Esophagus muscularis mucosa (tissue), 4 donors: ENCODE measurements around the gene OR52B6. TPM values are rescaled to one million over a fixed set of nuclear protein-coding genes. Genes with fewer than 3 reads are reported as not detected.
"Not testable (repeated sequence)": the region's sequence is repeated elsewhere in the genome, so short reads cannot be mapped to it uniquely, and the experiment has no call there.

Source experiments
- DNase-seq: peaks from one replicate; pipeline ENCODE4 v3.0.0-alpha.2; 2017; ENCODE audit errors: extremely low spot score
- H3K27ac ChIP-seq, 4 donors: fragments of 200-600 bp; sonication (generic); replicated peaks in 1 of 4; 1 replicate in 3 of 4; 2 replicates in 1 of 4; pipeline ENCODE4 v1.5.1; 2016 to 2019; ENCODE audit warnings: mild to moderate bottlenecking in 1 of 4
- H3K27me3 ChIP-seq, 4 donors: fragments of 200-600 bp; sonication (generic); one replicate each; pipeline versions ENCODE4 v1.5.1 to v1.6.0; 2016 to 2019
- H3K36me3 ChIP-seq, 4 donors: fragments of 200-600 bp; sonication (generic); one replicate each; pipeline ENCODE4 v1.5.1; 2016 to 2019
- H3K4me1 ChIP-seq, 4 donors: fragments of 200-600 bp; sonication (generic); one replicate each; pipeline ENCODE4 v1.5.1; 2016 to 2019
- H3K4me3 ChIP-seq, 4 donors: fragments of 200-600 bp; sonication (generic); 1 replicate in 2 of 4; 2 replicates in 2 of 4; pipeline ENCODE4 v1.5.1; 2016 to 2019; ENCODE audit warnings: mild to moderate bottlenecking in 4 of 4, moderate library complexity in 1 of 4
- H3K9me3 ChIP-seq, 4 donors: fragments of 200-600 bp; sonication (generic); 1 replicate in 3 of 4; 2 replicates in 1 of 4; pipeline ENCODE4 v1.5.1; 2016 to 2019
- EP300 ChIP-seq: sonication (generic); formaldehyde crosslinking; IDR thresholded peaks from one replicate; pipeline ENCODE4 v1.6.1; 2017; ENCODE audit warnings: antibody characterized with exemption
- POLR2A ChIP-seq: fragments of 450-650 bp; IDR thresholded peaks from one replicate; pipeline ENCODE4 v1.6.1; 2017; ENCODE audit warnings: antibody characterized with exemption, moderate library complexity, mild to moderate bottlenecking, low read depth
- POLR2AphosphoS5 ChIP-seq, 2 donors: sonication (generic); formaldehyde crosslinking; IDR thresholded peaks; one replicate each; pipeline ENCODE4 v1.6.1; 2017; ENCODE audit warnings: antibody characterized with exemption in 2 of 2
- WGBS: methylation state at CpG from one replicate; pipeline ENCODE4 v1.1.5; 2018; 5-methylcytosine and 5-hydroxymethylcytosine counted together
- intact Hi-C: fragments of 100-400 bp; cut with DNase I; formaldehyde crosslinking; loops from one replicate; pipeline ENCODE4 v1.15.1; 2023
- total RNA-seq, 4 donors: library from RNA; depleted of rRNA; stranded (reverse); fragments of >200 nt; gene quantifications; one replicate each; pipeline versions ENCODE4 v1.1.0 to v1.2.1, GENCODE V29; 2016
- TF ChIP-seq, protein P1 (sequence below), 3 experiments: fragments of 200-600 bp in 2 of 3; fragments of 450-650 bp in 1 of 3; sonication (generic) in 2 of 3; IDR thresholded peaks; one replicate each; pipeline ENCODE4 v1.5.1; 2017 to 2019; ENCODE audit warnings: antibody characterized with exemption in 3 of 3, mild to moderate bottlenecking in 2 of 3, moderate library complexity in 1 of 3

The OR52B6 gene
- total RNA-seq, 4 donors from 2014 or later: not detected

DNA sequence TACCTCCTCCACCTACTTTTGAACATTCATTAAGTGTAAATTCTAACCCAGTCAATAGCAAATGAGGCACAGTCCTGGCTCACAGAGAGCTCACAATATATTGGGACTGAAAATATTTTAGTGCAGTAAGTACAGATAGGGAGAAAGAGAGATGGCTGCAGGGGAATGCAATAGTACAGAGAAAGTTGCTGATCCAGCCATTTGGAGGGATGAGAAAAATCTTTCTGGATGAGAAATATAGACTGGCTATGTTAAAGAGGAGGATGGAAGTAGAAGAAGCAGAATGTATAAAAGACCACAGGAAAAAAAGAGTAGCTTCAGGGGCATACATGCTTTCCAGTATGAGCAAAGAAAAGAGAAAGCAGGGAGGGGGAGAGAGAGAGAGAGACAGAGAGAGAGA lies 3.6 kb upstream of the OR52B6 start:
- TF ChIP-seq POLR2A (no peak), EP300 (no peak), POLR2AphosphoS5 (IDR thresholded peaks at IDR 0.05) (no peak)
- TF ChIP-seq, protein P1, sequence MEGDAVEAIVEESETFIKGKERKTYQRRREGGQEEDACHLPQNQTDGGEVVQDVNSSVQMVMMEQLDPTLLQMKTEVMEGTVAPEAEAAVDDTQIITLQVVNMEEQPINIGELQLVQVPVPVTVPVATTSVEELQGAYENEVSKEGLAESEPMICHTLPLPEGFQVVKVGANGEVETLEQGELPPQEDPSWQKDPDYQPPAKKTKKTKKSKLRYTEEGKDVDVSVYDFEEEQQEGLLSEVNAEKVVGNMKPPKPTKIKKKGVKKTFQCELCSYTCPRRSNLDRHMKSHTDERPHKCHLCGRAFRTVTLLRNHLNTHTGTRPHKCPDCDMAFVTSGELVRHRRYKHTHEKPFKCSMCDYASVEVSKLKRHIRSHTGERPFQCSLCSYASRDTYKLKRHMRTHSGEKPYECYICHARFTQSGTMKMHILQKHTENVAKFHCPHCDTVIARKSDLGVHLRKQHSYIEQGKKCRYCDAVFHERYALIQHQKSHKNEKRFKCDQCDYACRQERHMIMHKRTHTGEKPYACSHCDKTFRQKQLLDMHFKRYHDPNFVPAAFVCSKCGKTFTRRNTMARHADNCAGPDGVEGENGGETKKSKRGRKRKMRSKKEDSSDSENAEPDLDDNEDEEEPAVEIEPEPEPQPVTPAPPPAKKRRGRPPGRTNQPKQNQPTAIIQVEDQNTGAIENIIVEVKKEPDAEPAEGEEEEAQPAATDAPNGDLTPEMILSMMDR (IDR thresholded peaks at IDR 0.05): no peak
- no peak overlapping the region for H3K27ac ChIP-seq
- H3K4me1 ChIP-seq: no peaks in the 10 kb centered on the region
- no peaks in the 10 kb centered on the region for H3K36me3 ChIP-seq
- H3K4me3 ChIP-seq: no peak overlapping the region
- no peaks in the 10 kb centered on the region for H3K9me3 ChIP-seq
- intact Hi-C loops: no loop called here
- no peaks in the 10 kb centered on the region for H3K27me3 ChIP-seq
- no peak for DNase-seq

DNA sequence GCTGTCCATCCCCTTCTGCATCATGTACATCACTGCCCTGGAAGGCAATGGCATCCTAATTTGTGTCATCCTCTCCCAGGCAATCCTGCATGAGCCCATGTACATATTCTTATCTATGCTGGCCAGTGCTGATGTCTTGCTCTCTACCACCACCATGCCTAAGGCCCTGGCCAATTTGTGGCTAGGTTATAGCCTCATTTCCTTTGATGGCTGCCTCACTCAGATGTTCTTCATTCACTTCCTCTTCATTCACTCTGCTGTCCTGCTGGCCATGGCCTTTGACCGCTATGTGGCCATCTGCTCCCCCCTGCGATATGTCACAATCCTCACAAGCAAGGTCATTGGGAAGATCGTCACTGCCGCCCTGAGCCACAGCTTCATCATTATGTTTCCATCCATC lies 337 bp downstream of the OR52B6 start:
- intact Hi-C loops: no loop called here
- no peaks in the 10 kb centered on the region for H3K27me3 ChIP-seq
- H3K4me1 ChIP-seq: no peaks in the 10 kb centered on the region
- TF ChIP-seq POLR2AphosphoS5 (IDR thresholded peaks at IDR 0.05) (no peak), POLR2A (no peak), EP300 (no peak)
- TF ChIP-seq, protein P1 (IDR thresholded peaks at IDR 0.05): no peak
- no peaks in the 10 kb centered on the region for H3K9me3 ChIP-seq
- no peak overlapping the region for H3K27ac ChIP-seq
- no peak for DNase-seq
- 82% methylated on average over 4 of the region's 4 CpGs for WGBS
- H3K4me3 ChIP-seq: no peak overlapping the region
- no peaks in the 10 kb centered on the region for H3K36me3 ChIP-seq

DNA sequence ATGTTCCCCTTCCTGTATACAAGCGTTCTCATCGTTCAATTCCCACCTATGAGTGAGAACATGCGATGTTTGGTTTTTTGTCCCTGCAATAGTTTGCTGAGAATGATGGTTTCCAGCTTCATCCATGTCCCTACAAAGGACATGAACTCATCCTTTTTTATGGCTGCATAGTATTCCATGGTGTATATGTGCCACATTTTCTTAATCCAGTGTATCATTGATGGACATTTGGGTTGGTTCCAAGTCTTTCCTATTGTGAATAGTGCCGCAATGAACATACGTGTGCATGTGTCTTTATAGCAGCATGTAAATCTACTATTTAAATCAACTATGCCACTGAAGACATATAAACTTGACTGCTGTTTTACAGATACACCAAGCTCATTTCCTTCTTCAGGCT lies 3.8 kb downstream of the OR52B6 start:
- H3K4me3 ChIP-seq, intact Hi-C loops, H3K27ac ChIP-seq, H3K27me3 ChIP-seq, H3K9me3 ChIP-seq, DNase-seq, H3K4me1 ChIP-seq, H3K36me3 ChIP-seq: not testable (repeated sequence)
- WGBS: 59% methylated on average over 5 of the region's 5 CpGs

DNA sequence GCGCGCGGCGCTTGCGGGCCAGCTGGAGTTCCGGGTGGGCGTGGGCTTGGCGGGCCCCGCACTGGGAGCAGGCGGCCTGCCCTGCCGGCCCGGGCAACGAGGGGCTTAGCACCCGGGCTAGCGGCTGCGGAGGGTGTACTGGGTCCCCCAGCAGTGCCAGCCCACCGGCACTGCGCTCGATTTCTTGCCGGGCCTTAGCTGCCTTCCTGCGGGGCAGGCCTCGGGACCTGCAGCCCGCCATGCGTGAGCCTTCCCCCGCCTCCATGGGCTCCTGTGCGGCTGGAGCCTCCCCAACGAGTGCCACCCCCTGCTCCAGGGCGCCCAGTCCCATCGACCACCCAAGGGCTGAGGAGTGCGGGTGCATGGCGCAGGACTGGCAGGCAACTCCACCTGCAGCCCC lies 9.2 kb downstream of the OR52B6 start:
- intact Hi-C loops, H3K36me3 ChIP-seq, H3K27me3 ChIP-seq, H3K9me3 ChIP-seq, DNase-seq, H3K4me1 ChIP-seq, H3K27ac ChIP-seq, H3K4me3 ChIP-seq: not testable (repeated sequence)
- WGBS: 100% methylated on average over 3 of the region's 31 CpGs

DNA sequence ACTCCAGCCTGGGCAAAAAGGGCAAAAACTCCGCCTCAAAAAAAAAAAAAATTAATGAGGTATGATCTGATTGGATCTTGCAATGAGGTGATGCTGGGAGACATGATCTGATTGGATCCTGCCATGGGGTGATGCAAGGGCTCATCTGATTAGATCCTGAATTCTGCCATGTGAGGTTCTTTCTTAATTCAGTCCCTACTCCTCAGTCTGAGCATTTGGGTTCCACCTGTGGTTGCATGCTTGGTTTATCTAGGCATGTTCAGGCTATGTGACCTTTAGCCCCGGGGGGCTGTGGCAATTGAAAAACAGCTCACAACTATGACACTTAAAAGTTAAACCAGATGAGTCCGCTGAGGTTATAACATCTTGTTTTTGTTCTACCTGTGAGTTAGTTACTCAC lies 10.9 kb downstream of the OR52B6 start:
- WGBS: 95% methylated on average over 3 of the region's 3 CpGs
- intact Hi-C loops: no loop called here

DNA sequence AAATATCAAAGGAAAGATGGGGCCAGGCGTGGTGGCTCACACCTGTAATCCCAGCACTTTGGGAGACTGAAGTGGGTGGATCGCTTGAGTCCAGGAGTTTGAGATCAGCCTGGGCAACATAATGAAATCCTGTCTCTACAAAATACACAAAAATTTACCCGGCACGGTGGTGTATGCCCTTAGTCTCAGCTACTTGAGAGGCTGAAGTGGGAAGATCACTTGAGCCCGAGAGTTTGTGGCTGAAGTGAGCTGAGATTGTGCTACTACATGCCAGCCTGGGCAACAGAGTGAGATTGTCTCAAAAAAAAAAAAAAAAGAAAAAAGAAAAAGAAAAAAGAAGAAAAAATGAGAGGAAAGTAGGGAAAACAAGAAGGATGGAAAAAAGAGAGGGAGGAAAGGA lies 11.9 kb downstream of the OR52B6 start:
- H3K4me3 ChIP-seq: no peak overlapping the region
- H3K9me3 ChIP-seq: no peaks in the 10 kb centered on the region
- no peaks in the 10 kb centered on the region for H3K27me3 ChIP-seq
- H3K4me1 ChIP-seq: peaks cover 4 to 16% (median 12%) of the 10 kb centered on the region in 4 donors
- intact Hi-C loops: no loop called here
- no peak overlapping the region for H3K27ac ChIP-seq
- H3K36me3 ChIP-seq: no peaks in the 10 kb centered on the region
- TF ChIP-seq, protein P1 (IDR thresholded peaks at IDR 0.05): no peak
- no peak for TF ChIP-seq POLR2A
- no peak for TF ChIP-seq POLR2AphosphoS5 (IDR thresholded peaks at IDR 0.05)
- TF ChIP-seq EP300: no peak
- WGBS: 87% methylated on average over 5 of the region's 5 CpGs
- DNase-seq: no peak

More for the DNA sequence above, 10.9 kb downstream of the OR52B6 start:
- no peaks in the 10 kb centered on the region for H3K36me3 ChIP-seq
- no peak overlapping the region for H3K4me3 ChIP-seq
- H3K27ac ChIP-seq: no peak overlapping the region
- H3K9me3 ChIP-seq: no peaks in the 10 kb centered on the region
- no peak for DNase-seq
- H3K4me1 ChIP-seq: peaks cover 0 to 6% (median 5%) of the 10 kb centered on the region in 4 donors
- H3K27me3 ChIP-seq: no peaks in the 10 kb centered on the region
- no peak for TF ChIP-seq EP300
- TF ChIP-seq POLR2A: no peak
- TF ChIP-seq POLR2AphosphoS5 (IDR thresholded peaks at IDR 0.05): no peak
- TF ChIP-seq, protein P1 (IDR thresholded peaks at IDR 0.05): no peak
